Measurements from ENCODE around the gene CROCC2. TPM values are rescaled to one million over a fixed set of nuclear protein-coding genes. Genes with fewer than 3 reads are reported as not detected.

Gene CROCC2
- total and polyA plus RNA-seq, 2 of the 13 experiments (the other 11 are each of a cell fraction or from before 2014, with no cell fraction given): not detected

GRCh38 chr2:240958366-240959213, 52.5 kb downstream of the CROCC2 start:
- no peak overlapping the region for H3K4me2 ChIP-seq (ENCODE audit: low read depth, low read length)
- peaks cover 6 to 31% of the 10 kb centered on the region in 2 experiments; a peak in 4 of 5 replicates for H3K27me3 ChIP-seq (ENCODE audit: control insufficient read depth in 1 of 2, insufficient read depth in 2 of 2, low read length in 2 of 2)
- no peak overlapping the region for H3K4me3 ChIP-seq (replicated peaks in 1 of 3; ENCODE audit: insufficient read depth in 1 of 3, low read depth in 2 of 3, low read length in 3 of 3)
- no peak overlapping the region for H3K9ac ChIP-seq (ENCODE audit: insufficient read depth, low read depth, low read length)
- intact Hi-C loops (cut with micrococcal nuclease; ENCODE audit: unreplicated experiment): no loop called here
- no peak overlapping the region for H2AFZ ChIP-seq (ENCODE audit: low read length)
- FAIRE-seq: no peak
- no peaks in the 10 kb centered on the region for H3K79me2 ChIP-seq (ENCODE audit: insufficient read depth, low read length)
- no peak for DNase-seq (ENCODE audit: low spot score)
- TF ChIP-seq ZNF446 (CRISPR knock-in tag; IDR thresholded peaks at IDR 0.05): 0 out of 2 replicates have a peak, but pooled peaks have one; percentile 39
- TF ChIP-seq ZSCAN25 (CRISPR knock-in tag; IDR thresholded peaks at IDR 0.05): peak; percentile 65; the same call in 1 of the 2 replicates
- no peak for TF ChIP-seq ZBED4 (CRISPR knock-in tag; IDR thresholded peaks at IDR 0.05; ENCODE audit: borderline replicate concordance)
- no peak for TF ChIP-seq LRRFIP1 (CRISPR knock-in tag; conservative IDR thresholded peaks at IDR 0.05)
- 0 out of 2 replicates have a peak, but pooled peaks have one; percentile 47 for TF ChIP-seq MEIS1 (CRISPR knock-in tag; IDR thresholded peaks at IDR 0.05; ENCODE audit: borderline replicate concordance)
- TF ChIP-seq TARDBP (CRISPR knock-in tag; IDR thresholded peaks at IDR 0.05): peak; percentile 41; the same call in 1 of the 2 replicates
- peak; percentile 3 for TF ChIP-seq AGO2 (optimal IDR thresholded peaks at IDR 0.05; ENCODE audit: low read depth, low read length)
- TF ChIP-seq KDM5B (CRISPR knock-in tag; IDR thresholded peaks at IDR 0.05; ENCODE audit: borderline replicate concordance): 0 out of 2 replicates have a peak, but pooled peaks have one; percentile 19
- no peak overlapping the region for H3K27ac ChIP-seq (ENCODE audit: extremely low read length, insufficient read depth, low read length)
- ChIA-PET POLR2A (interaction anchor here (0.6 kb wide), 1 partner anchor 118 kb away, joined by 3 read pairs; no protein-coding TSS in a partner anchor), CTCF (ENCODE audit: low intra/inter-chr PET ratio, low total read pairs) (no interaction called here)
- WGBS (ENCODE audit: low lambda C conversion rate): 89% methylated on average over 7 of the region's 19 CpGs
- peaks cover 66% of the 10 kb centered on the region for H3K4me1 ChIP-seq (ENCODE audit: insufficient read depth, low read length)
- in situ Hi-C loops (cut with HindIII; ENCODE audit: extremely low pct_ligation_motif_present, low pct_unique_long_range_greater_than_20kb): no loop called here
- ATAC-seq: no peak
- BruUV-seq (replicated peaks): no TSS peak
- H4K20me1 ChIP-seq (ENCODE audit: insufficient read depth, low read length): no peaks in the 10 kb centered on the region
- no peaks in the 10 kb centered on the region for H3K9me3 ChIP-seq (ENCODE audit: low read length)
- H3K36me3 ChIP-seq (replicated peaks in 1 of 2; ENCODE audit: control insufficient read depth in 1 of 2, insufficient read depth in 2 of 2, low read length in 2 of 2): no peaks in the 10 kb centered on the region

All from HepG2 (cell line).